GM19397 (cell line): ENCODE results near the gene HLA-DOB.

ENCODE experiments used
- ATAC-seq: cut with Tn5 transposase; IDR thresholded peaks from one replicate; pipeline ENCODE4 v1.9.1; 2021; ENCODE audit warnings: mild to moderate bottlenecking, moderate library complexity; ENCODE audit not compliant: unreplicated experiment

Gene HLA-DOB

DNA sequence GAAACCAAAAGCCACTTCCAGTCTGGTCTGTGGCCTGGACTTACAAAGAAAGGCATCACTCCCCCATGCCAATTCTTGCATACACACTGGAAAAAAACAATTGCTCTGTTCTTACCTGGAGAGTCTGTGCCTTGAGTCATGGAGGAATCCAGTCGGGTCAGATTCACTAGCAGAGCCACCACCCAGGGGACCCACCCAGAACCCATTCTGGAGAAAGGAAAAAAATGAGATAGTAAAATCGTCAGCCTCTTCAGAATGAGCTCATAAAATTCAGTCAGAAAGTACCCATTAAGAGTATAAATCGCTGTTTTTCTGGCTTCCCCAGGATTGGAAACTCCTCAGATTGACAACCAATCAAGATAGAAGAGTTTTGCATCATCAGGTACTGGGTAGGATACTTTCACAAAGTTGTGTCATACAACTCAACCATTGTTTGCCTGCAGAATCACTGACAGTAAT, at the start of gene HLA-DOB:
Gene HLA-DOB, minus strand, starts transcription at position 257 of the 459 bp plus-strand sequence. Its CDS starts 51 bp downstream, at position 206.
- ATAC-seq: no peak

DNA sequence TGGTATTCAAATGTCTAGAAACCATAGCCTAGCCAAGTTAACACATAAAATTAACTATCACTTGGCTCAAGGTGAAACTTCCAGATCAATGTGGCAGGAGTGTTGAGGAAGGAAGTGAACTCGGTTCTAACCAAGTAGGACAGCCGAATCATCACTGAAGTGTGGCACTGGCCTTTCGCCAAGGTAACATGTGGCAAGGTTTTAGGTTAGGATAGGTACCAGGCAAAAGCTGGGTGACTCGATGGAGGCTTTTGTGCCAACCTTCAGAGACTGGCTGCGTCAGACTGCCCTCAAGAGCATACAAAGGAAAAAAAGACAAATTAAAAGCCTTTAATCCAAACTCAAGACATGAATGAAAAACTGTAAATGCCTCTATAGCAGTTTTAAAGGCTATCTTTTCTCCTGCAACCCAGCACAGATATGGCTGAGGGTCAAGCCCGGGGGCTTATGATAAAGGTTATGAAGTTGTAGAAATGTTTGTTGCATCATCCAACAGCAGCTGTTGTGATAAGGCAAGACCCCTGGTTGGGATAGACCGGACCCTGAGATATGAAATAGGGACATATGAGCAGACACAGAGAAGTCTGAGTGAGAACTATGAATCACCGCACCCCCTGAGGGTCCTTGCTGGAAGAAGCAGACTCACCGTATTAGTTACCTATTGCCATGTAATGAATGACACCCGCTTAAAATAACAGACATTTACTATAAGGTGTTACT, 49.1 kb upstream of the HLA-DOB start:
- ATAC-seq: no peak

DNA sequence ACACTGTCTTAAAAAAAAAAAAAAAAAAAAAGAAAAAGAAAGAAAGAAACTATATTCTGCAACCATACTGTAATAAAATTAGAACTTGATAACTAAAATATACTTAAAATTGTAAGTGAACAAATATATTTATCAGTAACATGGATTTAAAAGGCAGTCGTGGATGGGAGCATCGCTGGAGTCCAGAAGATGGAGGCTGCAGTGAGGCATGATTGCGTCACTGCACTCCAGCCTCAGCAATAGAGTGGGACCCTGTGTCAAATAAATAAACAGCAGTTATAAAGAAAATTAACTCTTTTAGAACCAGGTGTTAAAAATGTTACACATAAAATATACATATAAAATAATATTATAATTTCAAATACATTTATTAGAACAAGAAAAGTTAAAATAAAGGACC, 45.9 kb upstream of the HLA-DOB start:
- ATAC-seq: no peak

DNA sequence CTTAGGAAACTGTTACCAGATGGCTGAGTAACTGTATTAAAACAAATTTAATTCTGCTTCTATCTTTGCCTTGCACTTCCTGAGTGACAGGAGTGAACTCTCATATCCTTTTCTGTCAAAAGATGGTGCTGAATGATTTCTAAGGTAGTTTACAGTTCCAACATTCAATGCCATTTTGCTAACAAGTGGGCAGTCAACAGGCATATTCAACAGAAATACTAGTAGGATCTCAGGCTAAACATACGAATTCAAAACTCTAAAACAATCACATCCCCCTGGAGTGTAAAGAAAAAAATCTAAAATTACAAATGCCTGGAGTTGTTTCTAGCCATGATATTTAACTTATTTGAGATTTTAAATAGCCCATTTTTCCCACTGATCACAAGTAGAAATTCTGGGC, 43.9 kb upstream of the HLA-DOB start:
- no peak for ATAC-seq

DNA sequence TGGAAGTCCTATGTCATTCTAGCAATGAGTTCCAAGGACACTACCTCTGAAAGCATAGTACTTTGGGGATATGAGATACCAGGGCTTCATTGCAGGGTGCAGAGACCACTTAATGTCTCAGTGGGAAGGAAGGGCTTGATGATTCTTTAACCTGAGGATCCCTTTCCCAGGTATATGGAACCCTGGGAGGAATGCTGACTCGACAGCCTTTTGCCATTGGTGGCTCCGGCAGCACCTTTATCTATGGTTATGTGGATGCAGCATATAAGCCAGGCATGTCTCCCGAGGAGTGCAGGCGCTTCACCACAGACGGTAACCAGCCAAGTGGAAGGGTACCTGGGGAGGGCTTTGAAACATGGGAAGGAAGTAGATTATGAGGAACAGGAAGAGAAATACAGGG, 41.4 kb upstream of the HLA-DOB start:
- no peak for ATAC-seq

DNA sequence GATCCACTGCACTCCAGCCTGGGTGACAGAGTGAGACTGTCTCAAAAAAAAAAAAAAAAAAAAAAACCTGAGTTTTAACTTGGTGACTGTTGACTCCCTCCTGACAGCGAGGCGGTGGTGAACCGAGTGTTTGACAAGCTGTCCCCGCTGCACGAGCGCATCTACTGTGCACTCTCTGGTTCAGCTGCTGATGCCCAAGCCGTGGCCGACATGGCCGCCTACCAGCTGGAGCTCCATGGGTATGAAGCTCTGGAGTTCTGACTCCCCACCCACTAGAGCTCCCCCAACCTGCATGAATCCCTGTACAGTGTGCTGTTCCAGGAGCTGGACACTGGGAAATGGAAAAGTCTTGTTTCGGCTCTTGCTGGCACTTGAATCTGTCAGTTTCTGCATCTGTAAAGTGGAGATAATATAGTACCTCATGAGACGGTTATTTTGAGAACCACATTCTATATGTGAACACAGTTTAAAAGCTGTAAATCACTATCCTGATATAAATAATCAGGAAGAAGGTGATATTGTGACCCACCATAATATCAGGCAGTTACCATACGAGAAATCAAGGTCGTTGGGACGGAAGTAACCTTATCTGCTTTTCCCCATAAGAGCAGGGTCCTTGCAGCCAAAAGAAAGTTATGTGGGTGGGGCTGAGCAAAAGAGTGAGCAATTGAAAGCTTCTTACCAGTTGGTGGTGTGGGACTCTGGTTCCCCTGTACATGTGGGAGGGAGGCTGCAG, 40.5 kb upstream of the HLA-DOB start:
- ATAC-seq: no peak

DNA sequence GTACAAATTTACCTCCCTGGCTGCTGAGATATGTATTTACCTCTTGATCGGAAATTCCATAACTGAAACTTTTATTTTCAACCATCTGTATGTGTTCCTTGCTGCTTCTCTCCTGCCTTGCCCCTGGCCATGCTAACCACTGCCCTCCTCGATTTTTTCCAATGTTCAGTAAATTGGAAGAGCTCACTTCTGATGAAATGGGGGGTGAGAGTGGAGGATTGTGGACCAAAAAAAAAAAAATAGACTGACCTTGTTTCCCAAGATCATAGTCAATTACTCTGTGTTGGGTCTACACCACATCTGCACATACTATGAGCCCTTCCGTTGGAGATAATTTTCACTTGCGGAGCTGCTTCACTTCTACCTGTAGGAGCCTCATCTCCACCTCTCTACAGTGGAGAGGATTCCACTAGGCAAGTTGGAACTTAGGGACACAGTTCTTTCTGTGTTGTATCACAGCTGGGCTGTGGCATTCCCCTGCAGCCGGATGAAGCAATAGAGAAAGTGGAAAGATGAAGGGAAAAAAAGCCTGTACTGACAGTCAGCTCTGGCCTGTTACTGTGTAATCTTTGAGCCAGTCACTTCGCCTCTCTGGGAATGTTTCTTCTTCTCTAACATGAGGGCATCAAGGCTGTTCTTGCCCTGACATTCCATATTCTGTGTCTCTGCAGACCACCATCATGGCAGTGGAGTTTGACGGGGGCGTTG, 38.8 kb upstream of the HLA-DOB start:
- ATAC-seq: no peak

DNA sequence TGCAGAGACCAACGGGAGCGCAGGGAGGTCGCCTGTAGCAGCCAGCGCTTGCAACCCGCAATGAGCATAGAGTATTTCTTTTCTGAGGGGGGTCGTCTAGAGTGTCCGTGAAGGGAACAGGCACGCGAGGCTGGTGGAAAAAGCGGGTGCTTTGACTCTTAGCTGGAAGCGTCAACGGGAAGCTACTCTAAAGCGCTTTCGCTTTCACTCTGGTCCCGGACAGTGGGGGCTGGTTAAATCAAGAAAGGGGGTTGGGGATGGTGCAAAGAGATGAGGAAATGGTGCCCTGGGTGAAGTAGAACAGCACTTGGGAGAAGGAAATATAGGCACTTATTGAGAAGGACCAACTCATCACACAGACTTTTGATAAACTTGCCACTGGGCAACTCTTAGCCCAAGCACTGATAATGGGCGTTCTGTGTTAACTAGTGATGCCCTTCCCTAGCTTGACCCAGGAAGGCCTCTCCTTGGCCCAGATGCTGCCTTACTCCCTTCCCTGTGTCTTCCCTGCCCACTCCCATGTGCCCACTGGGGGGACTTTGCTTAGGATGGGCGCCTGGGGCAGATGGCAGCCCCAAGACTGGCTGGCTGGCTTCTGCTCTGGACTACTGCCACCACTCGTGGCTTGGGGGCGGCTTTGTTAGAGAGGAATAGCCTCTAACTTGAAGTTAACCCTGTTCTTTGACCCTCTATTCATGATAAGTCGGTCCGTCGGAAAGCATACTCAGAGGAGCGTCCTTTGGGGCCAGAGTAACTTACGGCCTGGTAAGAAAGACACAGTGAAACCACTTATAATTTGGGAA, 37.8 kb upstream of the HLA-DOB start:
- peak; percentile 11 for ATAC-seq

DNA sequence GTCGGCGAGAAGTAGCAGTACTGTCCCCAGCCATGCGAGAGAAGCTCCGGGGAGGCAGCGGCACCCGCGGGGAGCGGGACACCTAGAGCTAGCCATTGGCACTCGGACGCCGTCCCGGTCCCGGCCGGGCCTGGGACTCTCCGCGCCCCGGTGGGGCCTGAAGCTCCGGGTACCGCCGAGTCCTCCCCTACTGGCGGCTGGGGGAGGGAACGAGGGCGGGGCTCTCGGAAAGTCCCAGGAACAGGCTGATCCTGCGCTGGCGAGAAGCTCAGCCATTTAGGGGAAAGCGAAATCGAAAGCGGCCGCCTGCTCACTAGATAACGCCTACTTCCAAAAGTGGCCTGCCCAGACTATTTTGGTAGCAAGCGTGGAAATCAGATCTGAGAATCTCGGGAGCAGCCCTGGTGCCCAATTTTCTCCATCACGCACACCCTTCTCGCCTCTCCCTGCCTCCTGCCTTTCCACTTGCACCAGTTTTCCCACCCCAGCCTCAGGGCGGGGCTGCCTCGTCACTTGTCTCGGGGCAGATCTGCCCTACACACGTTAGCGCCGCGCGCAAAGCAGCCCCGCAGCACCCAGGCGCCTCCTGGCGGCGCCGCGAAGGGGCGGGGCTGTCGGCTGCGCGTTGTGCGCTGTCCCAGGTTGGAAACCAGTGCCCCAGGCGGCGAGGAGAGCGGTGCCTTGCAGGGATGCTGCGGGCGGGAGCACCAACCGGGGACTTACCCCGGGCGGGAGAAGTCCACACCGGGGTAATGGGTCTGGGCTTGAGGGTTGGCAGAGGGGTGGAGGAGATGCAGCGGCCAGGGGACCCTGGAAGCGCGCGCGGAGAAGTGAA, 37.0 kb upstream of the HLA-DOB start, which contains the start of the genes PSMB9 and TAP1:
Gene PSMB9, plus strand, starts transcription at position 652 of the 835 bp plus-strand sequence. Its CDS starts 38 bp downstream, at position 690.
Gene TAP1, minus strand, starts transcription at position 164 of the 835 bp plus-strand sequence. Its CDS starts 68 bp downstream, at position 96.
- peak; percentile 78 for ATAC-seq

DNA sequence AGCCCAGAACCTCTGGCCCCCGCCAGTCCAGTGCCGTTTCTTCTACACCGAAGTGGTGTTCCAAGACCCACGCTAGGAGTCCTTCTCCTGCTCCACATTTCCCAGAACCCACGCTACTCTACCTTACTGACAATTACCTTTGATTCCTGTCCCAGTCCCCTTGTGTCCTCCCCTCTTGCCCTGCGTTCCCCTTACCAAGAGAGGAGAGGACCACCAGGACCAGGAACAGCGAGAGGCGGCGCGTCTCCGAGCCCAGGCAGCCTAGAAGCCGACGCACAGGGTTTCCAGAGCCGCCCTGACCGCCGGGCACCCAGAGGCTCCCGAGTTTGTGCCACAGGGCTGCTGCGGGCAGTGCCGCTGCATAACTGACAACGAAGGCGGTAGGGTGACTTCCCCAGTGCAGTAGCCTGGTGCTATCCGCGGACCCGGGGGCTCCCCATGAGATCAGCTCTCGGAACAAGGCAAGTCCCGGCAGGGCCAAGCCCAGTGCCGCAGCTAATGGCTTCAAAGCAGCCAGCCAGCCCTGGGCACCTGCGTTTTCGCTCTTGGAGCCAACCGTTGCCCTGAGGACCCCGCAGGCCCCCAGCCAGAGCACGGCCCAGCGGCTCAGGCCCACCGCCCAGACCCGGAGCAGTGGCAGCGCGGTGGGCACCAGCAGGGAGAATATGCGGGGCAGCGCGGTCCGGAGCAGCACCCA, 36.2 kb upstream of the HLA-DOB start:
- peak; percentile 12 for ATAC-seq

DNA sequence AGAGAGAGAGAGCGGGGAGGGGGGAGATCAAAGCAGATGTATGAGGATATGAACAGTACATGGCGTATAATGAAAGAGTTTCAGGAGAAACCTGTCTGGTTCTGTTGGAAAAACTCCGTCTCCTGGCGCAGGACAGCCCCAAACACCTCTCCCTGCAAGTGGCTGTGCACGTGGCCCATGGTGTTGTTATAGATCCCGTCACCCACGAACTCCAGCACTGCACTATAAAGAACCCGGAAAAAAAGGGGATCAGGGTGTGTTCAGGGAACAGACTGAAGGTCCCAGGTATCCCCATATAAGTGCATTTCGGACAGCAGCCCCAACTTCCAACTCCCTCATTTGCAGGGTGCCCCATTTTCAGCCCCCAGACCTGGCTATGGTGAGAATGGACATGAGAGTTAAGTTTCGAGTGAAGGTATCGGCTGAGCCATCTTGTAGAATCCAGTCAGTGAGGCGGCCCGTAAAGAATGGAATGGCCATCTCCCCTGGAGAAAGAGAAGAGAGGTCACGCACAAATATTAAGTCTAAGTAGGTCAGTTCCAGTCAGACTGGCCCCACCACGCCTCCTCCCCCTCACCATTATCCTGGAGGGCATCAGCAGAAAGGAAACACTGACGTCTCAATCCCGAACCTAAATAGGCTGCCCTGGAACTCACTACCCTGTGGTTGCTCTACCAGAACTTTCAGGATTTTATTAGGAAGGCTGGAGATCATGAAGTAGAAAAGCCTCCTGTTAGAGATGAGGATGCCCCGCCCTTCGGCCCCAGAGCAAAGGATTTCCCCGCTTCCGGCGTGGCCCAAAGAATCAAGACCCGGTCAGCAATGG, 35.4 kb upstream of the HLA-DOB start:
- ATAC-seq: no peak

DNA sequence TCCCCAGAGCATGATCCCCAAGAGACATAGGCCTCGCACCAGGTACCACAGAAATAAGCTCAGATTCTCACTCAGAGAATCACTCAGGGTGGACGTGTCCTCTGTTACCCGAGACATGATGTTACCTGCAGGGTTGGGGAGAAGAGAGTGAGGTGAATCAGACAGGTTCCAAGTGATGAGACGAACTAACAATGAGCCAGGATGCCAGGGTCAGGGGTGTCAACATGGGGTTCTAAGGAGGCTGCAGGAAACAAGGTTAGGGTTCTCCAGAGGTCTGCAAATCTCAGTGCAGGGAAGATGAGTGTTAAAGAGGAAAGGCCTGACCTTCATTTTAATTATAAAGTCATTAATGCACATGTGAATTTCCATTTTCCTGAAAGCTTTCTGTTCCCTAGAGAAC, 34.2 kb upstream of the HLA-DOB start:
- ATAC-seq: no peak

DNA sequence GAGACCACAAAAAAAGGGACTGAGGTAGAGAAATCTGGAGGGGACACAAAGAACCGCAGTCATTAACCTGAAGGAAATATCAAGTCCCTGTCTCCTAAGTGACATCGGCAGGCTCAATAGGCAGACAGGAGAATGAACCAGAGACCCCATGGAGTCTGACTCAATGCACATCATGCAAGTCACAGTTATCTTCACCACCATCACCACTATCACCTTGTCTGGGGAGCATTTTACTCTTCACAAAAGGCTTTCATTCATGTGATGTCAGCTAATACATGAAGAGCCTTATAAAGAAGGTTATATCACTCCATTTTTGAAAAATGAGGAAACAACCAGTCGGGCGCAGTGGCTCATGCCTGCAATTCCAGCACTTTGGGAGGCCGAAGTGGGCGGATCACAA, 32.3 kb upstream of the HLA-DOB start:
- ATAC-seq: no peak

DNA sequence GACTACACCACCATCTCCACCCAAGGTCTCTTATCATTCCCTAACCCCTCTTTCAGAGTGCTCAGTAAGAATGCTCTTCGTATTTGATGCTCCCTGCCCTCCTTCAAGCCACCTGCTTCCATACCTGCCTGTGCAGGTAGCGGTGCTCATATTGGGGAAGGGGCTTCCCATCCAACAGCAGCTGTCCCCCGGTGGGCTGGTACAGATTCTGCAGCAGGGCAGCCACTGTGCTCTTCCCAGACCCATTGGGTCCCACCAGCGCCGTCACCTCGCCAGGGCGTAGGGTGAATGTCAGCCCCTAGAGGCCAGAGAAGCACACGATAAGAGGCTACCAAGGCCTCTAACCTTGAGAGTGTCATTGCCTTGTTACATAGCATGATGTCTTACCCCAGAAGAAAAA, 31.0 kb upstream of the HLA-DOB start:
- ATAC-seq: no peak

DNA sequence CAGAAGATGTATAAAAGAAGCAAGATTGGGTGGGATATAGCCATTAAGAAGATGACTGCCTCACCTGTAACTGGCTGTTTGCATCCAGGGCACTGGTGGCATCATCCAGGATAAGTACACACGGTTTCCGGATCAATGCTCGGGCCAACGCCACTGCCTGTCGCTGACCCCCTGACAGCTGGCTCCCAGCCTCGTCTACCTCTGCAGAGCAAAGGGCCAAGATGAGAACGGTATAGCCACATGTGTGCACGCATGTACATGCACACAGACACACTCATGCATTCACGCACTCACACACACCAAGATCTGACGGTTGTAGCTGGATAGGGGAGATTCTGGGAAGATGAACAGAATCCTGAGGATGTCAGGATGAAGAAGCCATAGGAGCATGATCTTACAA, 30.2 kb upstream of the HLA-DOB start:
- ATAC-seq: no peak

DNA sequence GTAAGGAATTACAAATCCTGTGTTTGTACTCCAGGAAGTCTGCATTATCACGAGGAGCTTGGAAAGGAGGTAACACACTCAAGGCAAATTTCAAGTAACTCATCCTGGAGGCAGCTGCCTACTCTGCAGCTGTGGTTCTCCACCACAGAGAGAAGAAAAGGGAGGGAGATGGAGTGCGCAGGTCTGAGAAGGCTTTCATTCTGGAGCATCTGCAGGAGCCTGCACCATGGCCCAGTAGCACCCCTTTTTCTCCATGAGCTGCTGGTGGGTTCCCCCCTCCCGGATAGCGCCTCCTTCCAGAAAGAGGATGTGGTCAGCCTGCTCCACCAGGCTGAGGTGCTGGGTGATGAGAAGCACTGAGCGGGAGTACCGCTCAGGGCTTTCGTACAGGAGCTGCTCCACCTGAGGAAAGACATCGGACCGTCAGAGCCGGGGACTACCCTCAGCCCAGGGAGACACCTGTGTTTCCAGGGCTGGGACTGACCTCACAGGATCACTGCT, 28.6 kb upstream of the HLA-DOB start:
- ATAC-seq: no peak

DNA sequence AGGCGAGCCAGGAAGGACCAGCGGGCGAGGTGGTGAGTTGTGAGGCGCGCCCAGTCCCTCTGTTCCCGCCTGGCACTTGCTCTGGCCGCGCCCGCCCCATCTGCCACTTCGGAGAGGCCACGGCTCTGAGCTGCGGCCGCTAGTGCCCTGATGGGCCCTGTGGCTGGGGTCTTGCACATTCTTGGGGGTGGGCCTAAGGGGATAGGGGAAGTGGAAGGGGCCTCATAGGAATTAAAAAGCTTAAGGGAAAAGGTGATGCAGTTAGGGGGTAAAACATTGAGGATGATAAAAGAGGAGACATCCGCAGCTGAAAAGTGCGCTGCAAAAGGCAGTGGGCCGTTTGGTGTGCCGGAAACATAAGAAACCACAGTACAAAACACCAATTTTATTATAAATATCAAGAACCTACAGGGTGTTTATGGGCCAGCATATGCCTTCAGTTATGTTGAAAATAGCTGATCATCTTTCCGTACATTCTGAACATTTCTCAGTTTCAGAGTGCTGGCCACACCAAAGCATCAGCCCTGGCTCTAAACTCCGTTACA, 28.1 kb upstream of the HLA-DOB start:
- no peak for ATAC-seq
